OCI-LY7 (cell line): Measurements from ENCODE around the gene CFP.

Experiments used
- CTCF ChIP-seq: fragments of 200-600 bp; sonication (generic); conservative IDR thresholded peaks from 2 replicates; pipeline ENCODE4 v1.5.1; 2014; ENCODE audit warnings: mild to moderate bottlenecking, antibody characterized with exemption, low read length, moderate library complexity, mixed read lengths
- EZH2phosphoT487 ChIP-seq: fragments of 200-600 bp; sonication (generic); IDR thresholded peaks from 2 replicates; pipeline ENCODE4 v1.6.1; 2018; ENCODE audit warnings: low read depth, borderline replicate concordance, mild to moderate bottlenecking, mixed run types, antibody characterized with exemption, low read length, moderate library complexity, mixed read lengths

GRCh38 chrX:47620303-47620685 is 9.4 kb downstream of the CFP start:
- TF ChIP-seq CTCF (no peak), EZH2phosphoT487 (no peak)
